Kidney epithelial cell (primary cell): ENCODE results near the gene AOX1. TPM values are rescaled to one million over a fixed set of nuclear protein-coding genes. Genes with fewer than 3 reads are reported as not detected.

ENCODE experiments used
- DNase-seq: peaks from one replicate; pipeline ENCODE4 v3.0.0-alpha.2; 2010; ENCODE audit warnings: low read depth
- H3K27me3 ChIP-seq: 2 replicates; pipeline ENCODE4 v1.6.0; 2011; ENCODE audit warnings: low read length; ENCODE audit not compliant: control insufficient read depth, insufficient read depth
- H3K36me3 ChIP-seq: 2 replicates; pipeline ENCODE4 v1.5.1; 2011; ENCODE audit warnings: low read length; ENCODE audit not compliant: control insufficient read depth, insufficient read depth
- H3K4me3 ChIP-seq: 2 replicates; pipeline ENCODE4 v1.5.1; 2011; ENCODE audit warnings: low read depth, mild to moderate bottlenecking, control low read depth, low read length
- total RNA-seq: library from RNA; depleted of rRNA; stranded (reverse); fragments of >200 nt; gene quantifications from 2 replicates; pipeline ENCODE4 v1.2.3, GENCODE V29; 2015
- TF ChIP-seq, protein P1 (sequence below): IDR thresholded peaks from 2 replicates; pipeline ENCODE4 v1.5.1; 2011; ENCODE audit warnings: mild to moderate bottlenecking, moderate library complexity, low read length, control low read depth, inconsistent platforms; ENCODE audit not compliant: insufficient read depth, poor library complexity, severe bottlenecking

AOX1 gene
- total RNA-seq, 1 donor from 2014 or later: 0.88 TPM

DNA sequence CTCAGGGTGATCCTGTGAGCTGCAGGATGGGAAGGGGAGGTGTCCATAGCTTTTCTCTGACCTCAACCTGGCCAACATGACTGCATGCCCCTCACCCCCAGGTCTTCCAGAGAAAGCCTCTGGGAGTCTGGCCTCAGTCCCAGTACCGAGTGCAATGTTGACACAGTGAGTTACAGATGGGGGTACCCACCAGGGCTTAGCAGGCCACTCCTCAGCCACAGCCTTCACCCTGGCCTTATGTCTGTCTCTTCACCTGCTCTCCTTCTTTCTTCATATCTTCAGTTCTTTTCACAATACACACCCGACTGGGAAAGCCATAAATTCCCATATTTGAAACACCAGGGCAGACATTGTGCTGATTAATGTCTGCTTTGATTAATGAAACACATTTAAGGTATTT, 33.5 kb downstream of the AOX1 start:
- no peaks in the 10 kb centered on the region for H3K36me3 ChIP-seq
- H3K4me3 ChIP-seq: no peak overlapping the region
- TF ChIP-seq, protein P1, sequence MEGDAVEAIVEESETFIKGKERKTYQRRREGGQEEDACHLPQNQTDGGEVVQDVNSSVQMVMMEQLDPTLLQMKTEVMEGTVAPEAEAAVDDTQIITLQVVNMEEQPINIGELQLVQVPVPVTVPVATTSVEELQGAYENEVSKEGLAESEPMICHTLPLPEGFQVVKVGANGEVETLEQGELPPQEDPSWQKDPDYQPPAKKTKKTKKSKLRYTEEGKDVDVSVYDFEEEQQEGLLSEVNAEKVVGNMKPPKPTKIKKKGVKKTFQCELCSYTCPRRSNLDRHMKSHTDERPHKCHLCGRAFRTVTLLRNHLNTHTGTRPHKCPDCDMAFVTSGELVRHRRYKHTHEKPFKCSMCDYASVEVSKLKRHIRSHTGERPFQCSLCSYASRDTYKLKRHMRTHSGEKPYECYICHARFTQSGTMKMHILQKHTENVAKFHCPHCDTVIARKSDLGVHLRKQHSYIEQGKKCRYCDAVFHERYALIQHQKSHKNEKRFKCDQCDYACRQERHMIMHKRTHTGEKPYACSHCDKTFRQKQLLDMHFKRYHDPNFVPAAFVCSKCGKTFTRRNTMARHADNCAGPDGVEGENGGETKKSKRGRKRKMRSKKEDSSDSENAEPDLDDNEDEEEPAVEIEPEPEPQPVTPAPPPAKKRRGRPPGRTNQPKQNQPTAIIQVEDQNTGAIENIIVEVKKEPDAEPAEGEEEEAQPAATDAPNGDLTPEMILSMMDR: no peak
- no peaks in the 10 kb centered on the region for H3K27me3 ChIP-seq
- DNase-seq: no peak

GRCh38 chr2:200620606-200621390, 35.0 kb downstream of the AOX1 start:
- Histone ChIP-seq H3K36me3 (no peaks in the 10 kb centered on the region), H3K4me3 (no peak overlapping the region), H3K27me3 (no peaks in the 10 kb centered on the region)
- DNase-seq: no peak
- TF ChIP-seq, protein P1: no peak

- DNase-seq: no peak
- H3K27me3 ChIP-seq: no peaks in the 10 kb centered on the region
- TF ChIP-seq, protein P1: no peak
- H3K36me3 ChIP-seq: no peaks in the 10 kb centered on the region
- H3K4me3 ChIP-seq: no peak overlapping the region
These were observed 36.3 kb downstream of the AOX1 start for GRCh38 chr2:200622106-200622505.

GRCh38 chr2:200624026-200624425, 38.2 kb downstream of the AOX1 start:
- no peaks in the 10 kb centered on the region for H3K27me3 ChIP-seq
- TF ChIP-seq, protein P1: no peak
- no peaks in the 10 kb centered on the region for H3K36me3 ChIP-seq
- no peak for DNase-seq
- H3K4me3 ChIP-seq: no peak overlapping the region

DNA sequence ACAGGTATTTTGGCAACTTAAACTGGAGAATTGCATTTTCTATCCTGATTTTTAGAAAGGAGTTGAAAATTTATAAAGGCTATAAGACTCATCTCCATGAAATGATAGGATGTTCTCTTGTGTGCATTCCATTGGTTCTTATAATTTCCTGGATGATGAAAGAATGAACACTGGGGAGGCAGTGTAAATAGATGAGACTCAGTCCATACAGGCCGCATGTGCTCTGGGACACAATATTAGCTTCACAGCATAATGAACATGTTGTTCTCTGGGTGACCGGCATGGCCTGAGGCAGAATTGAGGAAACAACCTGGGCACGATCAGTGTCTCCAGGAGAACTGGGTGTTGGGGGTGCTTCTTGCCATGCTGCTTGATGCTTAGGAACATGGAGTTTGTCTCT, 38.8 kb downstream of the AOX1 start:
- TF ChIP-seq, protein P1: no peak
- Histone ChIP-seq H3K4me3 (no peak overlapping the region), H3K27me3 (no peaks in the 10 kb centered on the region), H3K36me3 (no peaks in the 10 kb centered on the region)
- no peak for DNase-seq

DNA sequence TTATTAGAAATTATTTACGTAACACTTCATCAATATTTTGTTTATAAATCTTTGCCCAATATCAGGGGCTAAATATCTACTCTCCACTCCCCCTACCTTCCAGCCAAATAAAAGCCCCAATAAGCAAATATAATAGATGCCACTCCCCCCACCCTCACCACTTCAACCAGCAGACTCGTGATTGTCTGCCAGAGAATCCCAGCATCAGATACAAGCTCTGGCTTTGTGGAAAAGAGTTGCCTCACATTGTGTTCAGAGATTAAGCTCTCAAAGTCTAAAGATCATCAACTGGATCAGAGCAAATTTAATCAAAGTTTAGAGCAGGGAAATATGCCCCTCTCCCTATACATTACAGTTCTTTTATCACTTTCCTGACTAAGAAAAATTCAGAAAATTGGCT, 39.5 kb downstream of the AOX1 start:
- H3K4me3 ChIP-seq: no peak overlapping the region
- TF ChIP-seq, protein P1: no peak
- H3K27me3 ChIP-seq: no peaks in the 10 kb centered on the region
- no peaks in the 10 kb centered on the region for H3K36me3 ChIP-seq
- no peak for DNase-seq
